T-cell (primary cell): ENCODE data around the gene ABCA13. TPM values are rescaled to one million over a fixed set of nuclear protein-coding genes. Genes with fewer than 3 reads are reported as not detected.

Source experiments
- ATAC-seq, 4 experiments: fragments of 200-7000 bp in 3 of 4; fragments of 150-1000 bp in 1 of 4; cut with Tn5 transposase; replicated peaks in 1 of 4; 1 replicate in 3 of 4; 2 replicates in 1 of 4; pipeline ENCODE4 v1.10.0; 2021; ENCODE audit warnings: moderate library complexity in 3 of 4, mild to moderate bottlenecking in 2 of 4, moderate number of reproducible peaks in 1 of 4
- CTCF ChIA-PET, 2 donors: fragments of 300-600 bp; sonication (Branson Sonifier 250); formaldehyde crosslinking; loops; one replicate each; lab custom pipeline; 2022; ENCODE audit warnings: antibody characterized with exemption in 2 of 2; lab: Charles Lee
- POLR2A ChIA-PET, 2 donors: fragments of 300-600 bp; sonication (Branson Sonifier 250); formaldehyde crosslinking; loops; one replicate each; lab custom pipeline; 2022; ENCODE audit warnings: antibody characterized with exemption in 2 of 2; lab: Charles Lee
- DNase-seq, 35 experiments: peaks; one replicate each; pipeline versions ENCODE4 v3.0.0 to v3.0.0-alpha.2; 2013 to 2023
- H3K27ac ChIP-seq: one replicate; pipeline ENCODE4 v1.5.1; 2013; ENCODE audit warnings: low read length
- H3K27me3 ChIP-seq, 2 experiments: replicated peaks in 1 of 2; 1 replicate in 1 of 2; 2 replicates in 1 of 2; pipeline versions ENCODE4 v1.6.1 to v1.7.0; 2013; ENCODE audit warnings: low read length in 1 of 2, mixed read lengths in 1 of 2; ENCODE audit not compliant: control insufficient read depth in 2 of 2, insufficient read depth in 2 of 2; ENCODE audit errors: extremely low read depth in 1 of 2
- H3K36me3 ChIP-seq, 2 donors: 1 replicate in 1 of 2; 2 replicates in 1 of 2; pipeline versions ENCODE4 v1.6.1 to v1.7.0; 2013; ENCODE audit warnings: low read length in 1 of 2; ENCODE audit not compliant: control insufficient read depth in 2 of 2, insufficient read depth in 1 of 2; ENCODE audit errors: extremely low read depth in 1 of 2
- H3K4me1 ChIP-seq, 2 experiments: 1 replicate in 1 of 2; 2 replicates in 1 of 2; pipeline versions ENCODE4 v1.6.1 to v1.7.0; 2013; ENCODE audit warnings: low read length in 2 of 2, mixed read lengths in 1 of 2; ENCODE audit not compliant: insufficient read depth in 2 of 2, control insufficient read depth in 1 of 2; ENCODE audit errors: extremely low read depth in 1 of 2
- H3K4me3 ChIP-seq, 2 donors: 1 replicate in 1 of 2; 2 replicates in 1 of 2; pipeline versions ENCODE4 v1.5.1 to v1.7.0; 2013; ENCODE audit warnings: mild to moderate bottlenecking in 2 of 2, low read length in 1 of 2, moderate library complexity in 1 of 2; ENCODE audit not compliant: control insufficient read depth in 1 of 2; ENCODE audit errors: extremely low read depth in 1 of 2
- H3K9me3 ChIP-seq: 2 replicates; pipeline ENCODE4 v1.7.0; 2013
- H3K27ac Mint-ChIP-seq, 2 donors: one replicate each; pipeline ENCODE4 v1.8.0; 2020 to 2021; ENCODE audit warnings: mild to moderate bottlenecking in 2 of 2, mixed read lengths in 2 of 2
- H3K27me3 Mint-ChIP-seq, 2 donors: one replicate each; pipeline ENCODE4 v1.8.0; 2021 to 2022; ENCODE audit warnings: mixed read lengths in 2 of 2
- H3K36me3 Mint-ChIP-seq: one replicate; pipeline ENCODE4 v1.8.0; 2021; ENCODE audit warnings: mixed read lengths
- H3K4me1 Mint-ChIP-seq, 3 donors: one replicate each; pipeline ENCODE4 v1.8.0; 2020 to 2022; ENCODE audit warnings: mixed read lengths in 3 of 3, mild to moderate bottlenecking in 1 of 3
- H3K4me3 Mint-ChIP-seq, 3 donors: one replicate each; pipeline ENCODE4 v1.8.0; 2020 to 2022; ENCODE audit warnings: mild to moderate bottlenecking in 3 of 3, mixed read lengths in 3 of 3, moderate library complexity in 3 of 3
- H3K9me3 Mint-ChIP-seq, 3 donors: one replicate each; pipeline ENCODE4 v1.8.0; 2020 to 2022; ENCODE audit warnings: mixed read lengths in 3 of 3
- WGBS: methylation state at CpG from one replicate; pipeline ENCODE4 v1.1.5; 2013; ENCODE audit warnings: missing lambda C conversion rate; ENCODE audit not compliant: insufficient coverage; 5-methylcytosine and 5-hydroxymethylcytosine counted together
- total RNA-seq, 35 experiments: library from RNA in 6 of 35; stranded (reverse) in 6 of 35; fragments of 120-200 nt in 1 of 35; gene quantifications; one replicate each; pipeline versions ENCODE4 v1.2.1 to v1.2.4 and lab custom pipeline; 2013 to 2026

The ABCA13 gene
- total RNA-seq, 5 donors from 2014 or later (not counting 1 experiment from before 2014, with no cell fraction given), result 0.22 TPM; not detected in 4

DNA sequence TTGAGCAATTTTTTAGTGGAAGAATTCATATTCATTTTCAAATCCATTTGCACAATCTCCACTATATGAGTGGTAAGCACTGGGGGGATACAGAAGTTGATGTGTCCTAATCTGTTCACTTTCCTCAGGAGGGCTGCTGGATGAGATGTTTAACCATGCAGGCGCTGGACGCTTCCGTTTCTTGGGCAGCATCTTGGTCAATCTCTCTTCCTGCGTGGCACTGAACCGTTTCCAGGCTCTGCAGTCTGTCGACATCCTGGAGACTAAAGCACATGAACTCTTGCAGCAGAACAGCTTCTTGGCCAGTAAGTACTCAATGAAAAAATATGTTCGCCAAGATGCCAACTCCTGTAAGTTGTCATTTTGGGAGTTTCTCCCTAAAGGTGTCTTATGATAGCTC, 179.3 kb downstream of the ABCA13 start:
- Histone ChIP-seq H3K27me3 (no peaks in the 10 kb centered on the region), H3K36me3 (no peaks in the 10 kb centered on the region), H3K4me3 (no peak overlapping the region), H3K9me3 (no peaks in the 10 kb centered on the region), H3K4me1 (no peaks in the 10 kb centered on the region), H3K27ac (no peak overlapping the region)
- DNase-seq, result no peak
- POLR2A ChIA-PET, result no interaction called here
- ATAC-seq, result no peak
- no peaks in the 10 kb centered on the region for H3K9me3 Mint-ChIP-seq
- H3K27ac Mint-ChIP-seq, result no peak overlapping the region
- 81% methylated on average over 5 of the region's 7 CpGs for WGBS
- peaks cover 2 to 4% of the 10 kb centered on the region in 2 donors for H3K27me3 Mint-ChIP-seq
- CTCF ChIA-PET, result no interaction called here
- no peak overlapping the region for H3K4me3 Mint-ChIP-seq
- no peaks in the 10 kb centered on the region for H3K4me1 Mint-ChIP-seq
- no peaks in the 10 kb centered on the region for H3K36me3 Mint-ChIP-seq

DNA sequence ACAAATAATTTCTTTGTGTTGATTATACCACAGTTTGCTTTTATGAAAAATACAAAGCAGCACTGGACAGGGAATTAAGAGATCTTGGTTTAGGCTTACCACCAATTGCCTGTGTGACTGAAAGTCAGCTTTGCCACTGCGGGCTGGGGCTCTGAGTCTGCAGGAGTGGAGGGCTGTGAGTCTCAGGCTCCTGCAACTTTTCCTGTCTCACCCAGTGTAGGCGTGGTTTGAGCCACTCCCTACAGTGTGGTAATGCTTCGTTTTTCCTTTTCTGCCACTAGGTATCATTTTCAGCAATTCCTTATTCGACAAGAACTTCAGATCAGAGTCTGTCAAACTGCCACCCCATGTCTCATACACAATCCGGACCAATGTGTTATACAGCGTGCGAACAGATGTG, 180.6 kb downstream of the ABCA13 start:
- CTCF ChIA-PET, result interaction anchor here in 1 of 2 donors (0.6 kb wide), 1 partner anchor 220 kb away, joined by 3 read pairs; no protein-coding TSS in a partner anchor
- Mint-ChIP-seq H3K4me1 (no peaks in the 10 kb centered on the region), H3K27ac (no peak overlapping the region), H3K27me3 (peaks cover 2 to 4% of the 10 kb centered on the region in 2 donors), H3K36me3 (no peaks in the 10 kb centered on the region), H3K4me3 (no peak overlapping the region), H3K9me3 (peaks cover 0 to 5% (median 0%) of the 10 kb centered on the region in 3 donors)
- no peak for ATAC-seq
- H3K4me1 ChIP-seq, result no peaks in the 10 kb centered on the region
- no peaks in the 10 kb centered on the region for H3K27me3 ChIP-seq
- 79% methylated on average over 7 of the region's 7 CpGs for WGBS
- H3K36me3 ChIP-seq, result no peaks in the 10 kb centered on the region
- H3K27ac ChIP-seq, result no peak overlapping the region
- no peak overlapping the region for H3K4me3 ChIP-seq
- DNase-seq, result no peak
- POLR2A ChIA-PET, result no interaction called here
- H3K9me3 ChIP-seq, result no peaks in the 10 kb centered on the region

DNA sequence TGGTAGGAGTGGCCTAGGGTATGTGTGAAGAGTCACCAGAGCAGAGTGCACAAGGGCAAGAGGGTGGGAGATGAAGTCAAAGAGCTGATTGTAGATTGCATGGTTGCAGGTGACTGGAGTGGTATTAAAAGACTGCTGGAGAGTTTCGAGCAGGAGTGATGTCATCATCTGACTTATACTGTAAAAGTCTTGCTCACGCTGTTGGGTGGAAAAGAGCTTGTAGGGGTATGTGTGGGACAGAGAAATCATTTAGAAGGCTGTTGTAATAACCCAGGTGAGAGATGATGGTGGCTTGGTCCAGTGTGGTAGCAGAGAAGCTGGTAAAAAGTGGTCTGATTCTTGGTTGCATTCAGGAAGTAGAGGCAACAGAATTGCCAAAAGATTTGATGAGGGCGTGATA, 184.1 kb downstream of the ABCA13 start:
- peaks cover 2 to 4% of the 10 kb centered on the region in 2 donors for H3K27me3 Mint-ChIP-seq
- peaks cover 0 to 5% (median 0%) of the 10 kb centered on the region in 3 donors for H3K9me3 Mint-ChIP-seq
- DNase-seq (no peak), ATAC-seq (no peak)
- H3K36me3 Mint-ChIP-seq, result no peaks in the 10 kb centered on the region
- ChIA-PET CTCF (no interaction called here), POLR2A (no interaction called here)
- H3K27ac Mint-ChIP-seq, result no peak overlapping the region
- H3K9me3 ChIP-seq, result no peaks in the 10 kb centered on the region
- H3K27me3 ChIP-seq, result no peaks in the 10 kb centered on the region
- no peak overlapping the region for H3K27ac ChIP-seq
- no peaks in the 10 kb centered on the region for H3K36me3 ChIP-seq
- WGBS, result 90% methylated on average over 2 of the region's 3 CpGs
- no peak overlapping the region for H3K4me3 ChIP-seq
- no peaks in the 10 kb centered on the region for H3K4me1 Mint-ChIP-seq
- H3K4me3 Mint-ChIP-seq, result no peak overlapping the region
- no peaks in the 10 kb centered on the region for H3K4me1 ChIP-seq

DNA sequence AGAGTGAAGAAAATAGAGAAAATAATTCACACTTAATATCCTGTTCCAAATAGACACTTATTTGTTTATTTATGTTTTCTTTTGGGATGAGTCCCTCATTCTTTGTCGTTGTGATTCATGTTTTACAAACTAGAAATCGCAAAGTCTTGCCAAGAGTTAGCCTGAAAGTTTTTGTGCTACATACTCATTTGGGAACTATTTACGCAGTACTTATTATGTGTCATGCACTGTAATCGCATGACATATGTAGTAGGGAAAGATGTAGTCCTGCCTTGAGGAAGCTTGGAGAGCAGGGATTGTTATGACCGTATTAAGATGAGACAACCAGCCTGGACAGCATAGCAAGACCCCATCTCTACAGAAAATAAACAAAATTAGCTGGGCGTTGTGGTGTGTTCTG, 189.3 kb downstream of the ABCA13 start:
- ATAC-seq (no peak), DNase-seq (no peak)
- Histone ChIP-seq H3K27ac (no peak overlapping the region), H3K4me3 (no peak overlapping the region), H3K9me3 (no peaks in the 10 kb centered on the region), H3K4me1 (no peaks in the 10 kb centered on the region), H3K36me3 (no peaks in the 10 kb centered on the region), H3K27me3 (no peaks in the 10 kb centered on the region)
- WGBS, result 91% methylated on average over 4 of the region's 6 CpGs
- POLR2A ChIA-PET, result no interaction called here
- H3K36me3 Mint-ChIP-seq, result no peaks in the 10 kb centered on the region
- no peak overlapping the region for H3K4me3 Mint-ChIP-seq
- no peak overlapping the region for H3K27ac Mint-ChIP-seq
- H3K4me1 Mint-ChIP-seq, result no peaks in the 10 kb centered on the region
- H3K9me3 Mint-ChIP-seq, result peaks cover 0 to 5% (median 0%) of the 10 kb centered on the region in 3 donors
- no peaks in the 10 kb centered on the region for H3K27me3 Mint-ChIP-seq
- CTCF ChIA-PET, result no interaction called here

DNA sequence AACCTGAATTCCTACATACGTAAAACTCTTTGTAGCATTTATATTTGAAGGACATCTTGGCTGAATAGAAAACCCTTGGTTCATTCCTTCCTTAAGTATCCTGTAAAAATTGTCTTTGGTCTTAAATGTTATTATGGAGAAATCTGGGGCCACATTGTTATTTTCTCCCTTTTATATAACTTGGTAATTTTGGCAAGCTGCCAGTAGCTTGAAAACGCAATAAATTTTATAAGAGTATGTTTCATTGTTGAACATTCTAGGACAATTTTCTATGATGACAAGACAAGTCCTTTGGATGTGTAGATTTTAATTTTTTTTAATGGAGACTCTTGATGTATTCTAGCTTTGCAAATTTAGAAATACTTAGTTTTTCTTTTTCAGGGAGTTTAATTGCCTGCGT, 191.9 kb downstream of the ABCA13 start:
- no peak overlapping the region for H3K4me3 Mint-ChIP-seq
- H3K4me1 Mint-ChIP-seq, result no peaks in the 10 kb centered on the region
- H3K36me3 ChIP-seq, result no peaks in the 10 kb centered on the region
- peaks cover 3 to 4% of the 10 kb centered on the region in 2 donors for H3K27me3 Mint-ChIP-seq
- H3K9me3 ChIP-seq, result no peaks in the 10 kb centered on the region
- H3K4me1 ChIP-seq, result no peaks in the 10 kb centered on the region
- no peaks in the 10 kb centered on the region for H3K27me3 ChIP-seq
- ChIA-PET CTCF (no interaction called here), POLR2A (no interaction called here)
- no peak for DNase-seq
- H3K4me3 ChIP-seq, result no peak overlapping the region
- H3K27ac Mint-ChIP-seq, result no peak overlapping the region
- H3K27ac ChIP-seq, result no peak overlapping the region
- H3K9me3 Mint-ChIP-seq, result peaks cover 0 to 3% (median 0%) of the 10 kb centered on the region in 3 donors
- no peak for ATAC-seq
- WGBS, result no CpG with 5 or more reads among the region's 3 CpGs
- H3K36me3 Mint-ChIP-seq, result no peaks in the 10 kb centered on the region

DNA sequence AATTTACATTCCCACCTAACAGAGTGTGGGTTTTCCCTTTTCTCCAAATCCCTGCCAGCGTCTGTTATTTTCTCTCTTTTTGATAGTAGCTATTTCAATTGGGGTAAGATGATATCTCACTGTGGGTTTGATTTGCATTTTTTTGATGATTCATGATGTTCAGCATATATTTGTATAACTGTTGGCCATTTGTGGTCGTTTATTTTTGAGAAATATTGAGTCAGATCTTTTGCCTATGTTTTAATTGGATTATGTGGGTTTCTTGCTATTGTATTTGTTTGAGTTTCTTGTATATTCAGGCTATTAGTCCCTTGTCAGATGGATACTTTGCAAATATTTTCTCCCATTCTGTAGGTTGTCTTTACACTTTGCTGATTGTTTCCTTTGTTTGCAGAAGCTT, 193.8 kb downstream of the ABCA13 start:
- no peaks in the 10 kb centered on the region for H3K36me3 ChIP-seq
- ATAC-seq (no peak), DNase-seq (no peak)
- no CpG with 5 or more reads among the region's 2 CpGs for WGBS
- no peak overlapping the region for H3K4me3 ChIP-seq
- no peaks in the 10 kb centered on the region for H3K27me3 ChIP-seq
- H3K4me1 ChIP-seq, result no peaks in the 10 kb centered on the region
- CTCF ChIA-PET, result no interaction called here
- H3K9me3 ChIP-seq, result no peaks in the 10 kb centered on the region
- Mint-ChIP-seq H3K27ac (no peak overlapping the region), H3K9me3 (peaks cover 0 to 7% (median 0%) of the 10 kb centered on the region in 3 donors), H3K4me3 (no peak overlapping the region), H3K36me3 (no peaks in the 10 kb centered on the region), H3K4me1 (no peaks in the 10 kb centered on the region), H3K27me3 (peaks cover 3 to 4% of the 10 kb centered on the region in 2 donors)
- no peak overlapping the region for H3K27ac ChIP-seq
- POLR2A ChIA-PET, result no interaction called here

DNA sequence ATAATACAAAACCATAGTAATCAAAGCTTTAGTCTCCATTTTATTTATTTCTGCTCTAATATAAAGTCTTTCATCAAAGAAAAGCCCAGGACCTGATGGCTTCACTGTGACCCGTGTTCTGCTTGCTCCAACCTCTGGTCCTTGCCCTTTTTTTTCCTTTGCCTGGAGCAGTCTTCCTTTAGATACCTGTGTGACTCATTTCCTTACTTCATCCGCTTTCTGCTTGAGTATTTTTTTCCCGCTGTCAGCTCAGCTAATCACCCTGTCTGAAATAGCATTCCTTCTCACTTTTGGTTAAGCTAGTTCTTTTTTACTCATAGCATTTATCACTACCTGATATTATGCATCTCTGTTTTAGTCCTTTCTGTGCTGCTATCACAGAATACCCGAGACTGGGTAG, 194.8 kb downstream of the ABCA13 start:
- Histone ChIP-seq H3K9me3 (no peaks in the 10 kb centered on the region), H3K36me3 (no peaks in the 10 kb centered on the region), H3K27me3 (no peaks in the 10 kb centered on the region), H3K27ac (no peak overlapping the region), H3K4me3 (no peak overlapping the region), H3K4me1 (no peaks in the 10 kb centered on the region)
- WGBS, result 75% methylated on average over 3 of the region's 4 CpGs
- Mint-ChIP-seq H3K9me3 (peaks cover 7 to 15% (median 8%) of the 10 kb centered on the region in 3 donors), H3K4me1 (no peaks in the 10 kb centered on the region), H3K4me3 (no peak overlapping the region), H3K27ac (no peak overlapping the region), H3K27me3 (peaks cover 3 to 4% of the 10 kb centered on the region in 2 donors), H3K36me3 (no peaks in the 10 kb centered on the region)
- DNase-seq (no peak), ATAC-seq (no peak)
- POLR2A ChIA-PET, result no interaction called here
- CTCF ChIA-PET, result no interaction called here
